PC-3 (cell line): ENCODE measurements around the gene KCNH1.

ENCODE experiments used
- EZH2 ChIP-seq: fragments of 300-600 bp; sonication (generic); IDR thresholded peaks from one replicate; pipeline ENCODE4 v1.6.1; 2017; ENCODE audit warnings: antibody characterized with exemption, mild to moderate bottlenecking, low read length; ENCODE audit not compliant: unreplicated experiment
- TF ChIP-seq, protein P1 (sequence below): fragments of 300-600 bp; sonication (generic); conservative IDR thresholded peaks from 2 replicates; pipeline ENCODE4 v1.5.1; 2017; ENCODE audit warnings: antibody characterized with exemption, low read depth, mild to moderate bottlenecking, low read length

DNA sequence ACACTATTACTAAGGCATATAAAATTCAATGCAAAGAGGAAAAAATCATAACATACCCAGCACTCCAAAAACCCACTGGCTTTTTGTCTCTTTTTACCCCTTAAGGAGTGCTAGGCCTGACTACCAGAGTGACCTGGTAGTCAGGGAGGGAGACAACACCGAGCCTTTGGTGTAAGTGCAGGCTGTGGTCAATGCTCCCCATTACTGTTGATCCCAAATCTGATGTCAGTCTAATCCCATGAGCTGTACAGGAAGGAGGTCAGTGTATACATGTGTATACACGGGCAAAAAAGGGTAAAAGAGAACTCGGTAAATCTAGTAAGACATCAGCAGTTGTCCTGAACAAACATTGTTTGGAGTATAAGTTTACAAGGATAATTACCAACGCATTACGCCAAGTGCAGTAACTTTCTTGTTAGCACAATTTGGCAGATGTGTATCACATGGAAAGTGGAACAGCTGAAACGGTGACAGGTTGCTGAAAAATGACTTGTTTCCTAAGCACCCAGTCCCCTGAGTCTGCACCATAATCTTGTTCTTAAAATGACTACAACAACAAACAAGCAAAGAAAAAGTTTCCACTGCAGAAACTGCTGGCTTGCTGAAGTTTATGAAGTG is 217.9 kb downstream of the KCNH1 start:
- TF ChIP-seq EZH2 = no peak
- TF ChIP-seq, protein P1, sequence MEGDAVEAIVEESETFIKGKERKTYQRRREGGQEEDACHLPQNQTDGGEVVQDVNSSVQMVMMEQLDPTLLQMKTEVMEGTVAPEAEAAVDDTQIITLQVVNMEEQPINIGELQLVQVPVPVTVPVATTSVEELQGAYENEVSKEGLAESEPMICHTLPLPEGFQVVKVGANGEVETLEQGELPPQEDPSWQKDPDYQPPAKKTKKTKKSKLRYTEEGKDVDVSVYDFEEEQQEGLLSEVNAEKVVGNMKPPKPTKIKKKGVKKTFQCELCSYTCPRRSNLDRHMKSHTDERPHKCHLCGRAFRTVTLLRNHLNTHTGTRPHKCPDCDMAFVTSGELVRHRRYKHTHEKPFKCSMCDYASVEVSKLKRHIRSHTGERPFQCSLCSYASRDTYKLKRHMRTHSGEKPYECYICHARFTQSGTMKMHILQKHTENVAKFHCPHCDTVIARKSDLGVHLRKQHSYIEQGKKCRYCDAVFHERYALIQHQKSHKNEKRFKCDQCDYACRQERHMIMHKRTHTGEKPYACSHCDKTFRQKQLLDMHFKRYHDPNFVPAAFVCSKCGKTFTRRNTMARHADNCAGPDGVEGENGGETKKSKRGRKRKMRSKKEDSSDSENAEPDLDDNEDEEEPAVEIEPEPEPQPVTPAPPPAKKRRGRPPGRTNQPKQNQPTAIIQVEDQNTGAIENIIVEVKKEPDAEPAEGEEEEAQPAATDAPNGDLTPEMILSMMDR = no peak
